Fibroblast of villous mesenchyme (primary cell): ENCODE measurements around the gene POP5. TPM values are rescaled to one million over a fixed set of nuclear protein-coding genes. Genes with fewer than 3 reads are reported as not detected.
"Not testable (repeated sequence)": the region's sequence is repeated elsewhere in the genome, so short reads cannot be mapped to it uniquely, and the experiment has no call there.

Source experiments
- DNase-seq: peaks from one replicate; pipeline ENCODE4 v3.0.0-alpha.2; 2010; ENCODE audit warnings: low read depth
- H3K4me3 ChIP-seq: 2 replicates; pipeline ENCODE4 v1.5.1; 2011; ENCODE audit warnings: low read depth, mild to moderate bottlenecking, low read length
- CTCF ChIP-seq: IDR thresholded peaks from 2 replicates; pipeline ENCODE4 v1.5.1; 2012; ENCODE audit warnings: low read depth, mild to moderate bottlenecking, low read length; ENCODE audit not compliant: insufficient read depth
- total RNA-seq: library from RNA; depleted of rRNA; stranded (reverse); fragments of >200 nt; gene quantifications from 2 replicates; pipeline ENCODE4 v1.2.3, GENCODE V29; 2012

POP5 gene
- total RNA-seq, 1 donor, result 40.6 TPM

GRCh38 chr12:120538281-120539156 is 42.7 kb downstream of the POP5 start:
- DNase-seq, result peak; percentile 63
- no peak for TF ChIP-seq CTCF
- H3K4me3 ChIP-seq, result peak overlapping the region; percentile 88

GRCh38 chr12:120537856-120538220 is 43.4 kb downstream of the POP5 start:
- peak; percentile 42 for DNase-seq
- peak overlapping the region; percentile 88 for H3K4me3 ChIP-seq
- TF ChIP-seq CTCF, result no peak

- no peak for TF ChIP-seq CTCF
- no peak for DNase-seq
- H3K4me3 ChIP-seq, result peak overlapping the region; percentile 88
Measured at GRCh38 chr12:120536064-120536791, 45.0 kb downstream of the POP5 start.

- TF ChIP-seq CTCF, result no peak
- peak overlapping the region; percentile 88 for H3K4me3 ChIP-seq
- DNase-seq, result peak; percentile 84
Measured at GRCh38 chr12:120534703-120535655, 46.2 kb downstream of the POP5 start.

- DNase-seq, result peak; percentile 90
- no peak for TF ChIP-seq CTCF
- peak within 1 kb of the TSS; percentile 88 for H3K4me3 ChIP-seq
Measured at GRCh38 chr12:120534203-120534702, 46.9 kb downstream of the POP5 start, which contains the start of gene RNF10. RNF10 (plus strand) TSS chr12:120534356; CDS start chr12:120534812, 456 bp downstream.

GRCh38 chr12:120532701-120533238 is 48.4 kb downstream of the POP5 start:
- H3K4me3 ChIP-seq, result no peak overlapping the region
- no peak for DNase-seq
- TF ChIP-seq CTCF, result no peak

GRCh38 chr12:120530418-120530761 is 50.8 kb downstream of the POP5 start:
- peak overlapping the region; percentile 60 for H3K4me3 ChIP-seq
- DNase-seq, result not testable (repeated sequence)
